GM19239 (cell line): ENCODE measurements around the gene HS3ST5.
"Not testable (repeated sequence)": the region's sequence is repeated elsewhere in the genome, so short reads cannot be mapped to it uniquely, and the experiment has no call there.

ENCODE experiments used
- DNase-seq: peaks from one replicate; pipeline ENCODE4 v3.0.0; 2011; ENCODE audit warnings: low spot score; ENCODE audit not compliant: insufficient read length
- FAIRE-seq: peaks from 2 replicates; lab custom pipeline; 2011; peaks lifted over from hg19 to GRCh38; lab: Jason Lieb, UNC

HS3ST5 gene

GRCh38 chr6:114121913-114122662 lies 220.7 kb downstream of the HS3ST5 start:
- no peak for FAIRE-seq

GRCh38 chr6:114119056-114119455 lies 223.8 kb downstream of the HS3ST5 start:
- FAIRE-seq (no peak), DNase-seq (no peak)

More at GRCh38 chr6:114121913-114122662, 220.7 kb downstream of the HS3ST5 start:
- DNase-seq: no peak

GRCh38 chr6:114115652-114116051 lies 227.2 kb downstream of the HS3ST5 start:
- DNase-seq (no peak), FAIRE-seq (no peak)

GRCh38 chr6:114108119-114109002 lies 234.5 kb downstream of the HS3ST5 start:
- DNase-seq (no peak), FAIRE-seq (peak; percentile 52)

GRCh38 chr6:114106020-114106419 lies 236.8 kb downstream of the HS3ST5 start:
- DNase-seq (no peak), FAIRE-seq (no peak)

- FAIRE-seq (no peak), DNase-seq (no peak)
Observed at GRCh38 chr6:114101255-114101654, 241.6 kb downstream of the HS3ST5 start.

- FAIRE-seq (no peak), DNase-seq (no peak)
Observed at GRCh38 chr6:114100215-114100994, 242.4 kb downstream of the HS3ST5 start.

- DNase-seq (no peak), FAIRE-seq (peak; percentile 42)
Observed at GRCh38 chr6:114096561-114097172, 246.2 kb downstream of the HS3ST5 start.

- FAIRE-seq (no peak), DNase-seq (no peak)
Observed at GRCh38 chr6:114092943-114093342, 249.9 kb downstream of the HS3ST5 start.

GRCh38 chr6:114090626-114091025 lies 252.2 kb downstream of the HS3ST5 start:
- DNase-seq (no peak), FAIRE-seq (no peak)

- DNase-seq (no peak), FAIRE-seq (no peak)
Observed at GRCh38 chr6:114087496-114087895, 255.3 kb downstream of the HS3ST5 start.

GRCh38 chr6:114085211-114085610 lies 257.6 kb downstream of the HS3ST5 start:
- FAIRE-seq: no peak
- DNase-seq: no peak

- FAIRE-seq (no peak), DNase-seq (no peak)
Observed at GRCh38 chr6:114084327-114084890, 258.4 kb downstream of the HS3ST5 start.

- no peak for DNase-seq
- no peak for FAIRE-seq
Observed at GRCh38 chr6:114083251-114083650, 259.6 kb downstream of the HS3ST5 start.

GRCh38 chr6:114081730-114082129 lies 261.1 kb downstream of the HS3ST5 start:
- DNase-seq: no peak
- FAIRE-seq: no peak

- no peak for FAIRE-seq
- DNase-seq: no peak
Observed at GRCh38 chr6:114080891-114081510, 261.8 kb downstream of the HS3ST5 start.

- DNase-seq, FAIRE-seq: not testable (repeated sequence)
Observed at GRCh38 chr6:114080410-114080809, 262.4 kb downstream of the HS3ST5 start.

- DNase-seq (no peak), FAIRE-seq (no peak)
Observed at GRCh38 chr6:114075777-114076176, 267.0 kb downstream of the HS3ST5 start.

GRCh38 chr6:114075300-114075699 lies 267.5 kb downstream of the HS3ST5 start:
- no peak for DNase-seq
- FAIRE-seq: no peak
